PC-3 (cell line): ENCODE results near the gene ENOX2. TPM values are rescaled to one million over a fixed set of nuclear protein-coding genes. Genes with fewer than 3 reads are reported as not detected.

Experiments used
- ATAC-seq: fragments of 200-7000 bp; cut with Tn5 transposase; 2 replicates; pipeline ENCODE4 v1.9.1; 2020; ENCODE audit warnings: mild to moderate bottlenecking, moderate library complexity
- BruUV-seq: library from RNA; stranded (reverse); fragments of 400-500 nt; replicated peaks from 2 replicates; lab custom pipeline; 2021; lab: Mats Ljungman, UMichigan
- CTCF ChIA-PET: fragments of 300-600 bp; sonication (Branson Sonifier 250); formaldehyde crosslinking; loops from one replicate; lab custom pipeline; 2022; ENCODE audit warnings: antibody characterized with exemption; lab: Charles Lee
- POLR2A ChIA-PET: fragments of 300-600 bp; sonication (Branson Sonifier 250); formaldehyde crosslinking; loops from one replicate; lab custom pipeline; 2022; ENCODE audit warnings: antibody characterized with exemption; ENCODE audit not compliant: unreplicated experiment; lab: Charles Lee
- DNase-seq: peaks from one replicate; pipeline ENCODE4 v3.0.0-alpha.2; 2015
- H2AFZ ChIP-seq: fragments of 300-600 bp; sonication (generic); 2 replicates; pipeline ENCODE4 v1.6.0; 2016; ENCODE audit warnings: antibody characterized with exemption, low read length
- H3F3A ChIP-seq: fragments of 300-600 bp; sonication (generic); one replicate; pipeline ENCODE4 v1.6.0; 2017; ENCODE audit warnings: antibody characterized with exemption, low read length, control low read depth, mild to moderate bottlenecking; ENCODE audit not compliant: unreplicated experiment
- H3K27ac ChIP-seq: fragments of 300-600 bp; sonication (generic); 2 replicates; pipeline ENCODE4 v1.5.1; 2016; ENCODE audit warnings: mild to moderate bottlenecking, low read length
- H3K27me3 ChIP-seq: fragments of 300-600 bp; sonication (generic); 2 replicates; pipeline ENCODE4 v1.6.1; 2016; ENCODE audit warnings: low read length, mixed read lengths
- H3K36me3 ChIP-seq: fragments of 300-600 bp; sonication (generic); 2 replicates; pipeline ENCODE4 v1.6.1; 2016; ENCODE audit warnings: low read depth, mixed run types, low read length, mixed read lengths
- H3K4me1 ChIP-seq: fragments of 300-600 bp; sonication (generic); 2 replicates; pipeline ENCODE4 v1.5.1; 2016; ENCODE audit warnings: low read length; ENCODE audit not compliant: insufficient read depth
- H3K4me2 ChIP-seq: fragments of 300-600 bp; sonication (generic); 2 replicates; pipeline ENCODE4 v1.6.0; 2016; ENCODE audit warnings: low read length
- H3K4me3 ChIP-seq: fragments of 300-600 bp; sonication (generic); 2 replicates; pipeline ENCODE4 v1.5.1; 2016; ENCODE audit warnings: mild to moderate bottlenecking, low read length, mixed read lengths
- H3K79me2 ChIP-seq: fragments of 300-600 bp; sonication (generic); 2 replicates; pipeline ENCODE4 v1.6.1; 2017; ENCODE audit warnings: low read length, mixed read lengths
- H3K9ac ChIP-seq: fragments of 300-600 bp; sonication (generic); 2 replicates; pipeline ENCODE4 v1.6.0; 2016; ENCODE audit warnings: mild to moderate bottlenecking, low read length
- H3K9me2 ChIP-seq: fragments of 300-600 bp; sonication (generic); replicated peaks from 2 replicates; pipeline ENCODE4 v1.6.1; 2016; ENCODE audit warnings: mixed run types, low read length, mixed read lengths
- H3K9me3 ChIP-seq: fragments of 300-600 bp; sonication (generic); 2 replicates; pipeline ENCODE4 v1.6.1; 2016; ENCODE audit warnings: low read length, mixed read lengths
- H4K20me1 ChIP-seq: fragments of 300-600 bp; sonication (generic); 2 replicates; pipeline ENCODE4 v1.6.1; 2016; ENCODE audit warnings: low read length, mixed read lengths
- EZH2 ChIP-seq: fragments of 300-600 bp; sonication (generic); IDR thresholded peaks from one replicate; pipeline ENCODE4 v1.6.1; 2017; ENCODE audit warnings: antibody characterized with exemption, mild to moderate bottlenecking, low read length; ENCODE audit not compliant: unreplicated experiment
- EZH2phosphoT487 ChIP-seq: fragments of 300-600 bp; sonication (generic); IDR thresholded peaks from 2 replicates; pipeline ENCODE4 v1.6.1; 2018; ENCODE audit warnings: mild to moderate bottlenecking, antibody characterized with exemption, low read length, borderline replicate concordance
- intact Hi-C: fragments of 100-400 bp; cut with micrococcal nuclease; formaldehyde crosslinking; loops from 2 replicates; pipeline ENCODE4 v1.9.0; 2023
- total RNA-seq: library from RNA; depleted of rRNA; stranded (reverse); fragments of >200 nt; gene quantifications from 2 replicates; pipeline ENCODE4 v1.2.3, GENCODE V29; 2014
- TF ChIP-seq, protein P1 (sequence below): fragments of 300-600 bp; sonication (generic); conservative IDR thresholded peaks from 2 replicates; pipeline ENCODE4 v1.5.1; 2017; ENCODE audit warnings: antibody characterized with exemption, low read depth, mild to moderate bottlenecking, low read length

ENOX2 gene
- total RNA-seq, 1 experiment from 2014 or later = 11.8 TPM

DNA sequence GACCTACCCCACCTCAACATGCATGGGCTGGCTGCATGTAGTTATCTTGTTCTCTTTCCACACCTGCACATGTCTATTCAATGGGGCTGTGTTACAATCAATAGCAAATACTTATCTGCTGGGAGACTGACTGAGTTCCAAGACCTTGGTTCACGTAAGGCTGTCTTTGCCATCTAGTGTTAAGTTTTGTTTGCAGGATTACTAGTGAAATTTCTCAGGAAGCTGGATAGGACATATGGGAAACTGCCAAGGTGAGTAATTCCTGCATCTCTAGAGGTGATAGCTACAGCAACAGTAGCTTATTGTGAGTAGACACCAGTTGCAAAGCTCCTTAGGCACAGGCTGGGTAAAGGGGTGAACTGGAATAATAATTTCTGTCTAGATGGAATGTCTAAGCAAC is 177.5 kb downstream of the ENOX2 start:
- H3K9ac ChIP-seq = no peak overlapping the region
- no peaks in the 10 kb centered on the region; the same call in 1 of the 2 replicates for H3K36me3 ChIP-seq
- H3K9me3 ChIP-seq = no peaks in the 10 kb centered on the region
- TF ChIP-seq EZH2 = no peak
- TF ChIP-seq, protein P1, sequence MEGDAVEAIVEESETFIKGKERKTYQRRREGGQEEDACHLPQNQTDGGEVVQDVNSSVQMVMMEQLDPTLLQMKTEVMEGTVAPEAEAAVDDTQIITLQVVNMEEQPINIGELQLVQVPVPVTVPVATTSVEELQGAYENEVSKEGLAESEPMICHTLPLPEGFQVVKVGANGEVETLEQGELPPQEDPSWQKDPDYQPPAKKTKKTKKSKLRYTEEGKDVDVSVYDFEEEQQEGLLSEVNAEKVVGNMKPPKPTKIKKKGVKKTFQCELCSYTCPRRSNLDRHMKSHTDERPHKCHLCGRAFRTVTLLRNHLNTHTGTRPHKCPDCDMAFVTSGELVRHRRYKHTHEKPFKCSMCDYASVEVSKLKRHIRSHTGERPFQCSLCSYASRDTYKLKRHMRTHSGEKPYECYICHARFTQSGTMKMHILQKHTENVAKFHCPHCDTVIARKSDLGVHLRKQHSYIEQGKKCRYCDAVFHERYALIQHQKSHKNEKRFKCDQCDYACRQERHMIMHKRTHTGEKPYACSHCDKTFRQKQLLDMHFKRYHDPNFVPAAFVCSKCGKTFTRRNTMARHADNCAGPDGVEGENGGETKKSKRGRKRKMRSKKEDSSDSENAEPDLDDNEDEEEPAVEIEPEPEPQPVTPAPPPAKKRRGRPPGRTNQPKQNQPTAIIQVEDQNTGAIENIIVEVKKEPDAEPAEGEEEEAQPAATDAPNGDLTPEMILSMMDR = peak; percentile 32; the same call in 1 of the 2 replicates
- no peak for TF ChIP-seq EZH2phosphoT487
- no peak overlapping the region for H3K4me3 ChIP-seq
- no peaks in the 10 kb centered on the region for H3F3A ChIP-seq
- H3K27ac ChIP-seq = peak overlapping the region; percentile 15
- ChIA-PET CTCF (interaction anchor here (0.5 to 2.1 kb wide), 8 partner anchors 34 to 191 kb away, joined by 3 to 13 read pairs (median 4); partner anchors contain the start of gene ENOX2), POLR2A (interaction anchor here (0.5 kb wide), 1 partner anchor 190 kb away, joined by 7 read pairs; no protein-coding TSS in a partner anchor)
- ATAC-seq (peak; percentile 83), DNase-seq (peak; percentile 73)
- BruUV-seq = no TSS peak
- peaks cover 19% of the 10 kb centered on the region; the same call in 1 of the 2 replicates for H3K4me1 ChIP-seq
- H2AFZ ChIP-seq = no peak overlapping the region
- no peaks in the 10 kb centered on the region for H4K20me1 ChIP-seq
- intact Hi-C loops = loop anchor here (1.0 to 10.0 kb wide), 3 partner anchors 146 to 331 kb away; no protein-coding TSS in a partner anchor
- no peaks in the 10 kb centered on the region for H3K79me2 ChIP-seq
- H3K9me2 ChIP-seq = no peaks in the 10 kb centered on the region
- H3K27me3 ChIP-seq = no peaks in the 10 kb centered on the region
- H3K4me2 ChIP-seq = no peak overlapping the region

DNA sequence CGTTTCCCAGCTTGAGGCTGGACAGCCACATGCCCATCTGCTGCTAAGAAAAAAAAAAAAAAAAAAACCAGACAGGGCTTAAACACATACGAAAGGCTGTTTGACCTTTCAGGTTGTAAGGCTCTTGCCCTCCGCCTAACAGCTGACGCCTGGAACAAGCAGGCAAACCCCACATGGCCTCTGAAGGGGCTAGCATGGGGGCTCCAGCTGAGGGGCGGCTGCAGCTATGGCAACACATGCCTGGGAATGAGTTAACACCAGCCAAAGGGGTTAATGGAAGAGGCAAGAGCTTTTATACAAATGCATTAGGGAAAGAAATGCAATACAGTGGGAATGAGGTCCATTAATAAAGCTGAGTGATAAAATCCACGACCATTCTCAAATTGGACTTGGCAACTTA is 183.6 kb downstream of the ENOX2 start:
- no peak overlapping the region for H3K27ac ChIP-seq
- H3K4me1 ChIP-seq = peaks cover 37% of the 10 kb centered on the region
- intact Hi-C loops = loop anchor here (5.0 kb wide), 1 partner anchor 53 kb away; no protein-coding TSS in a partner anchor
- CTCF ChIA-PET = no interaction called here
- no peak overlapping the region for H2AFZ ChIP-seq
- H4K20me1 ChIP-seq = no peaks in the 10 kb centered on the region
- DNase-seq (no peak), ATAC-seq (no peak)
- no peak for TF ChIP-seq EZH2phosphoT487
- no peak for TF ChIP-seq EZH2
- TF ChIP-seq, protein P1 = no peak
- no peak overlapping the region for H3K4me3 ChIP-seq
- H3K4me2 ChIP-seq = no peak overlapping the region
- H3K9ac ChIP-seq = no peak overlapping the region
- H3K36me3 ChIP-seq = no peaks in the 10 kb centered on the region
- POLR2A ChIA-PET = interaction anchor here (0.5 kb wide), 1 partner anchor 44 kb away, joined by 4 read pairs; no protein-coding TSS in a partner anchor
- H3K9me2 ChIP-seq = no peaks in the 10 kb centered on the region
- BruUV-seq = no TSS peak
- H3K79me2 ChIP-seq = no peaks in the 10 kb centered on the region
- H3K9me3 ChIP-seq = no peaks in the 10 kb centered on the region
- no peaks in the 10 kb centered on the region for H3F3A ChIP-seq
- no peaks in the 10 kb centered on the region for H3K27me3 ChIP-seq

DNA sequence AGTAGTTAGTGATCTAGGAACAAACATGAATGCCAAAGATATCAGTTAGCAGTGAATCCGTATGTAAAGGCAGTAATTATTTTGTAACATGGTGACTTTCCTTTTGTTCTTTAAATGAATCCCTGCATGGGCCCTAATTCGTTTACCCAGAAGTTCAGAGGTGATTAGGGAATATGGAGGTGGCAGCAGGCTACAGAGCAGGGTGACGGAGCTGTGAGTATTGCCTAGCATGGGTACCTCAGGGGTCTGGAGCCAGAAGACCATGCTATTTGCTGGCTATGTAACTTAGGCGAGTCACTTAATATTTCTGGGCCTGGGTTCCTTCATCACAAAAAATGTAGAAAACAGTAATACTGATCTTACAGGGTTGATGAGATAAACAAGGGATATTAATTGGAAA is 184.9 kb downstream of the ENOX2 start:
- intact Hi-C loops = loop anchor here (5.0 kb wide), 1 partner anchor 54 kb away; no protein-coding TSS in a partner anchor
- Histone ChIP-seq H3K27ac (peak overlapping the region; percentile 73), H3F3A (no peaks in the 10 kb centered on the region), H4K20me1 (no peaks in the 10 kb centered on the region), H3K27me3 (no peaks in the 10 kb centered on the region), H3K4me2 (peak overlapping the region; percentile 55), H2AFZ (no peak overlapping the region), H3K9me3 (no peaks in the 10 kb centered on the region), H3K4me1 (peaks cover 42% of the 10 kb centered on the region), H3K36me3 (no peaks in the 10 kb centered on the region), H3K4me3 (no peak overlapping the region), H3K79me2 (no peaks in the 10 kb centered on the region), H3K9me2 (no peaks in the 10 kb centered on the region), H3K9ac (peak overlapping the region; percentile 39; the same call in 1 of the 2 replicates)
- DNase-seq (no peak), ATAC-seq (no peak)
- POLR2A ChIA-PET = no interaction called here
- no TSS peak for BruUV-seq
- CTCF ChIA-PET = no interaction called here
- TF ChIP-seq, protein P1 = no peak
- TF ChIP-seq EZH2phosphoT487 (no peak), EZH2 (no peak)
